Caco-2 (cell line): ENCODE measurements around the gene CORO2B. TPM values are rescaled to one million over a fixed set of nuclear protein-coding genes. Genes with fewer than 3 reads are reported as not detected.

Source experiments
- BruUV-seq: library from RNA; stranded (reverse); fragments of 400-500 nt; replicated peaks from 2 replicates; lab custom pipeline; 2021; lab: Mats Ljungman, UMichigan
- CTCF ChIA-PET: fragments of 300-600 bp; sonication (Branson Sonifier 250); formaldehyde crosslinking; loops from one replicate; lab custom pipeline; 2022; ENCODE audit warnings: antibody characterized with exemption; lab: Charles Lee
- POLR2A ChIA-PET: fragments of 300-600 bp; sonication (Branson Sonifier 250); formaldehyde crosslinking; loops from one replicate; lab custom pipeline; 2022; ENCODE audit warnings: antibody characterized with exemption; lab: Charles Lee
- DNase-seq, 2 experiments: peaks; one replicate each; pipeline versions ENCODE4 v3.0.0 to v3.0.0-alpha.2; 2020 to 2022
- H3K27me3 ChIP-seq: replicated peaks from 2 replicates; pipeline ENCODE4 v1.6.0; 2011; ENCODE audit warnings: low read length; ENCODE audit not compliant: control insufficient read depth, insufficient read depth
- H3K36me3 ChIP-seq: 2 replicates; pipeline ENCODE4 v1.5.1; 2011; ENCODE audit warnings: low read length; ENCODE audit not compliant: control insufficient read depth, insufficient read depth
- H3K4me1 ChIP-seq: fragments of 250-450 bp; sonication (Bioruptor Pico); 2 replicates; pipeline ENCODE4 v1.5.1; 2020; ENCODE audit warnings: mild to moderate bottlenecking
- H3K4me3 ChIP-seq: 2 replicates; pipeline ENCODE4 v1.5.1; 2011; ENCODE audit warnings: low read depth, mild to moderate bottlenecking, control low read depth, low read length
- H3K9me3 ChIP-seq: fragments of 250-450 bp; sonication (Bioruptor Pico); 2 replicates; pipeline ENCODE4 v1.5.1; 2020; ENCODE audit warnings: mild to moderate bottlenecking, moderate library complexity
- H3K27ac Mint-ChIP-seq: one replicate; pipeline ENCODE4 v1.8.0; 2022; ENCODE audit warnings: mixed read lengths; ENCODE audit not compliant: unreplicated experiment
- H3K27me3 Mint-ChIP-seq: one replicate; pipeline ENCODE4 v1.8.0; 2022; ENCODE audit warnings: mixed read lengths; ENCODE audit not compliant: insufficient read depth, unreplicated experiment
- H3K36me3 Mint-ChIP-seq: one replicate; pipeline ENCODE4 v1.8.0; 2022; ENCODE audit warnings: mild to moderate bottlenecking, mixed read lengths; ENCODE audit not compliant: insufficient read depth, unreplicated experiment
- H3K4me1 Mint-ChIP-seq: one replicate; pipeline ENCODE4 v1.8.0; 2022; ENCODE audit warnings: low read depth, mixed read lengths; ENCODE audit not compliant: unreplicated experiment
- H3K4me3 Mint-ChIP-seq: one replicate; pipeline ENCODE4 v1.8.0; 2022; ENCODE audit warnings: mild to moderate bottlenecking, moderate library complexity, mixed read lengths; ENCODE audit not compliant: unreplicated experiment
- H3K9me3 Mint-ChIP-seq: one replicate; pipeline ENCODE4 v1.8.0; 2022; ENCODE audit warnings: mixed read lengths; ENCODE audit not compliant: unreplicated experiment
- intact Hi-C: fragments of 100-400 bp; cut with micrococcal nuclease; formaldehyde crosslinking; loops from one replicate; pipeline ENCODE4 v1.10.0; 2022; ENCODE audit not compliant: unreplicated experiment
- total RNA-seq: library from RNA; stranded (reverse); gene quantifications from 2 replicates; pipeline ENCODE4 v1.2.3, GENCODE V29; 2022
- TF ChIP-seq, protein P1 (sequence below), 2 experiments: fragments of 200-600 bp in 1 of 2; IDR thresholded peaks; 1 replicate in 1 of 2; 2 replicates in 1 of 2; pipeline versions ENCODE4 v1.5.1 to v1.8.0; 2011 to 2022; ENCODE audit warnings: antibody characterized with exemption in 1 of 2, control low read depth in 1 of 2, inconsistent platforms in 1 of 2, low read depth in 1 of 2, low read length in 1 of 2, mild to moderate bottlenecking in 1 of 2, moderate library complexity in 1 of 2; ENCODE audit not compliant: insufficient read depth in 1 of 2, severe bottlenecking in 1 of 2, unreplicated experiment in 1 of 2

The CORO2B gene
- total RNA-seq, 1 experiment from 2014 or later: 0.25 TPM

DNA sequence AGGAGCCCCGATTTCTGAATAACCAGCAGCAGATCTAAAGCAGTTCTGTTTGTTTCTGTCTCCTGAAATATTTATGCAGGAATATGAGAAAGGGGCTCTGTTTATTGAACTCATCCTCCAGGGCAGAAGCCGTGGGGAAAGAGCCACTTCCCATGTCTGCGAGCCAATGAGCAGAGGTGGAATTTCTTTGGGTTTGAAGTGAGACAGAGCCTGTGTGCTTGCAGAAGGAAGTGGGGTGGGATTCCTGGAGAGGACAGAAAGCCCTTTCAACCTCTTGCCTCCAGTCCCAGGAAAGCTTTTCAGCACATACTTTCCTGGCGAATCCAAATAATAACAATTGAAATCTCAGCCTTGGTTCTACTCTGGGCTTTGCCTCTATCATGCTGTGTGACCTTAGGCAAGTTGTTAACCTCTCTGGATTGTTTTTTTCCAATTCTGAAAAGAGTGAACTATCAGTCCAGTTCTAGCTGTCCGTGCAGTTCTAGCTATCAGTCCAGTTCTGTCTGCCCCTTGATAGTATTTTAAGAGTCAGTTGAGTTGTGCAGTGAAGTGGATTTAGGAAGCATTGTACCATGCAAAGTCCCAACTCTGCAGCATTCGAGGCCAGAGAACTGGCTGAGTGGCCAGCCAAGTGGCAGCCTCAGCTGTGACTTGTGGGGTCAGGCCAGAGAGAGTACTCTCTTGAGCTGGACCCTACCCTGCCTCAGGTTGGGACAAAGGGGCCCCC is 15.9 kb downstream of the CORO2B start:
- H3K9me3 Mint-ChIP-seq: no peaks in the 10 kb centered on the region
- TF ChIP-seq, protein P1, sequence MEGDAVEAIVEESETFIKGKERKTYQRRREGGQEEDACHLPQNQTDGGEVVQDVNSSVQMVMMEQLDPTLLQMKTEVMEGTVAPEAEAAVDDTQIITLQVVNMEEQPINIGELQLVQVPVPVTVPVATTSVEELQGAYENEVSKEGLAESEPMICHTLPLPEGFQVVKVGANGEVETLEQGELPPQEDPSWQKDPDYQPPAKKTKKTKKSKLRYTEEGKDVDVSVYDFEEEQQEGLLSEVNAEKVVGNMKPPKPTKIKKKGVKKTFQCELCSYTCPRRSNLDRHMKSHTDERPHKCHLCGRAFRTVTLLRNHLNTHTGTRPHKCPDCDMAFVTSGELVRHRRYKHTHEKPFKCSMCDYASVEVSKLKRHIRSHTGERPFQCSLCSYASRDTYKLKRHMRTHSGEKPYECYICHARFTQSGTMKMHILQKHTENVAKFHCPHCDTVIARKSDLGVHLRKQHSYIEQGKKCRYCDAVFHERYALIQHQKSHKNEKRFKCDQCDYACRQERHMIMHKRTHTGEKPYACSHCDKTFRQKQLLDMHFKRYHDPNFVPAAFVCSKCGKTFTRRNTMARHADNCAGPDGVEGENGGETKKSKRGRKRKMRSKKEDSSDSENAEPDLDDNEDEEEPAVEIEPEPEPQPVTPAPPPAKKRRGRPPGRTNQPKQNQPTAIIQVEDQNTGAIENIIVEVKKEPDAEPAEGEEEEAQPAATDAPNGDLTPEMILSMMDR (IDR thresholded peaks at IDR 0.05; ENCODE audit: insufficient read depth in 1 of 2, low read depth in 1 of 2, low read length in 1 of 2, severe bottlenecking in 1 of 2, unreplicated experiment in 1 of 2): no peak
- peaks cover 7% of the 10 kb centered on the region for H3K27me3 Mint-ChIP-seq
- H3K4me3 Mint-ChIP-seq: no peak overlapping the region
- no peaks in the 10 kb centered on the region for H3K36me3 ChIP-seq
- H3K4me3 ChIP-seq: no peak overlapping the region
- no peaks in the 10 kb centered on the region for H3K27me3 ChIP-seq
- no peaks in the 10 kb centered on the region for H3K9me3 ChIP-seq
- DNase-seq: no peak
- peaks cover 3% of the 10 kb centered on the region; the same call in 1 of the 2 replicates for H3K4me1 ChIP-seq
- H3K27ac Mint-ChIP-seq: no peak overlapping the region
- H3K36me3 Mint-ChIP-seq: peaks cover 5% of the 10 kb centered on the region
- H3K4me1 Mint-ChIP-seq: no peaks in the 10 kb centered on the region
- no TSS peak for BruUV-seq
- intact Hi-C loops: no loop called here
- ChIA-PET POLR2A (no interaction called here), CTCF (no interaction called here)

DNA sequence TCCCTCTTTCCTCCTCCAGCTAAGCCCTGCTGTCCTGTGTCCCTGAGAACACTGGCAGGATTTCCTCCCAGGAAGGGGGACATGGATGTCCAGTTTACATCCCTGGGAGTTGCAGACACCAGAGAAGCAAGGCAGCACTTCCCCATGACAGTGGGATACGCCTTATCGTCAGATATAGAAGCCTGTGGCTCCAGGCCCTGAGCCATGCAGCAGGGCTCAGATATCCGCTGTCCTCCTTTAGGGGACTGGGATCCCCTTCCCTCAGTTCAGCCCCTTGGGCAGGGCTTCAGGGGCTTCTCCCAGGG is 16.4 kb downstream of the CORO2B start:
- Histone ChIP-seq H3K4me3 (no peak overlapping the region), H3K9me3 (no peaks in the 10 kb centered on the region), H3K27me3 (no peaks in the 10 kb centered on the region), H3K36me3 (no peaks in the 10 kb centered on the region), H3K4me1 (no peaks in the 10 kb centered on the region)
- intact Hi-C loops: no loop called here
- ChIA-PET POLR2A (no interaction called here), CTCF (no interaction called here)
- H3K4me1 Mint-ChIP-seq: no peaks in the 10 kb centered on the region
- no peak overlapping the region for H3K27ac Mint-ChIP-seq
- DNase-seq: no peak
- no peaks in the 10 kb centered on the region for H3K9me3 Mint-ChIP-seq
- TF ChIP-seq, protein P1 (IDR thresholded peaks at IDR 0.05; ENCODE audit: insufficient read depth in 1 of 2, low read depth in 1 of 2, low read length in 1 of 2, severe bottlenecking in 1 of 2, unreplicated experiment in 1 of 2): no peak
- BruUV-seq: no TSS peak
- peaks cover 7% of the 10 kb centered on the region for H3K27me3 Mint-ChIP-seq
- H3K36me3 Mint-ChIP-seq: peaks cover 5% of the 10 kb centered on the region
- H3K4me3 Mint-ChIP-seq: no peak overlapping the region

DNA sequence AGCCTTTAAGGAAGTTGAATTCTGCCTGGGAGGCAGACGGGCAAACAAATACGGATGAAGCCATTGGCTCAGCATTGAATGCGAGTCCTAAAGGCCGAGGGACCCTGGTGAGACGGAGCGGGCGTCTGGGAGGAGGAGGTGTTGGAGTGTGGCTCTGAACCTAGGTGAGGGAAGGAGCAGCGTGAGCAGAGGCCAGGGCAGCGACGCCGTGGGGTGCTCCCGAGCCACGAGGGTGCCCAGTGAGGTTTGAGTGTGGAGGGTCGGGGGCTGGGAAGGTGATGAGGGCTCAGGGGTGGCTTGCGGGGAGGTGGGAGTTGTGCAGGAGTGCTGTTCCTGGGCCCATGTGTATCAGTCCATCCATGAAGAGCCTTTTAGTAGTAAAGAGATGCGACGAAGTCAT is 17.0 kb downstream of the CORO2B start:
- TF ChIP-seq, protein P1 (IDR thresholded peaks at IDR 0.05; ENCODE audit: insufficient read depth in 1 of 2, low read depth in 1 of 2, low read length in 1 of 2, severe bottlenecking in 1 of 2, unreplicated experiment in 1 of 2): no peak
- Mint-ChIP-seq H3K36me3 (peaks cover 5% of the 10 kb centered on the region), H3K9me3 (no peaks in the 10 kb centered on the region), H3K4me3 (no peak overlapping the region), H3K27ac (no peak overlapping the region), H3K27me3 (peaks cover 7% of the 10 kb centered on the region), H3K4me1 (no peaks in the 10 kb centered on the region)
- POLR2A ChIA-PET: no interaction called here
- DNase-seq: no peak
- Histone ChIP-seq H3K27me3 (no peaks in the 10 kb centered on the region), H3K4me1 (no peaks in the 10 kb centered on the region), H3K36me3 (no peaks in the 10 kb centered on the region), H3K9me3 (no peaks in the 10 kb centered on the region), H3K4me3 (no peak overlapping the region)
- no TSS peak for BruUV-seq
- intact Hi-C loops: no loop called here
- CTCF ChIA-PET: no interaction called here
